Measurements from ENCODE around the gene NTM. TPM values are rescaled to one million over a fixed set of nuclear protein-coding genes. Genes with fewer than 3 reads are reported as not detected.

NTM gene
- total RNA-seq, 1 donor from 2014 or later: not detected

- Mint-ChIP-seq H3K4me3 (no peak overlapping the region), H3K4me1 (ENCODE audit: low read depth) (no peaks in the 10 kb centered on the region), H3K36me3 (ENCODE audit: low read depth) (no peaks in the 10 kb centered on the region), H3K27ac (no peak overlapping the region), H3K9me3 (no peaks in the 10 kb centered on the region), H3K27me3 (ENCODE audit: insufficient read depth) (peaks cover 3% of the 10 kb centered on the region)
- intact Hi-C loops (cut with micrococcal nuclease): no loop called here
- DNase-seq (ENCODE audit: low spot score): no peak
Observed at GRCh38 chr11:131745405-131745804, 375.0 kb downstream of the NTM start.

DNA sequence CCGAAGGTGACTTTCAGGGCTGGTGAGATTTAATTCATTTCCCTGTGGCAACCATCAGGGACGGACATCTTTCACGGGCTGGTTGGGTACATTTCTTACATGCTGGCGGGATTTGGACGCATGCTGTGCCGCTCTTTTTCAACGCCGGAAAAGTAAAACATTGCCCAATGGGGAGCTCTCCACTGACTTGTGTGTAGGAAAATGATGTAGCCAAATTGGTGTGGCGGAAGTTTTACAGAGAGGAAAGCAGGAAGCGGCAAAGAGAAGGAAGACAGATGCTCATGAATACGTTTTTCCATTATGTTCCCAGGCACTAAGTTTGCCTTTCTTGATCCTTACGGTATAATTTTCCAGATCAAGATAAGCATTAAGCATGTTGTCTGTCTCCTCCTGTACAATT is 375.8 kb downstream of the NTM start:
- H3K36me3 Mint-ChIP-seq (ENCODE audit: low read depth): no peaks in the 10 kb centered on the region
- H3K4me3 Mint-ChIP-seq: no peak overlapping the region
- DNase-seq (ENCODE audit: low spot score): no peak
- H3K4me1 Mint-ChIP-seq (ENCODE audit: low read depth): no peaks in the 10 kb centered on the region
- intact Hi-C loops (cut with micrococcal nuclease): no loop called here
- H3K27ac Mint-ChIP-seq: no peak overlapping the region
- peaks cover 3% of the 10 kb centered on the region for H3K27me3 Mint-ChIP-seq (ENCODE audit: insufficient read depth)
- H3K9me3 Mint-ChIP-seq: no peaks in the 10 kb centered on the region

GRCh38 chr11:131748151-131749050 is 378.0 kb downstream of the NTM start:
- Mint-ChIP-seq H3K9me3 (no peaks in the 10 kb centered on the region), H3K4me1 (ENCODE audit: low read depth) (no peaks in the 10 kb centered on the region), H3K27me3 (ENCODE audit: insufficient read depth) (no peaks in the 10 kb centered on the region), H3K4me3 (no peak overlapping the region), H3K27ac (no peak overlapping the region), H3K36me3 (ENCODE audit: low read depth) (no peaks in the 10 kb centered on the region)
- no peak for DNase-seq (ENCODE audit: low spot score)
- intact Hi-C loops (cut with micrococcal nuclease): no loop called here

GRCh38 chr11:131749101-131749500 is 378.7 kb downstream of the NTM start:
- Mint-ChIP-seq H3K9me3 (no peaks in the 10 kb centered on the region), H3K4me1 (ENCODE audit: low read depth) (no peaks in the 10 kb centered on the region), H3K36me3 (ENCODE audit: low read depth) (no peaks in the 10 kb centered on the region), H3K27me3 (ENCODE audit: insufficient read depth) (no peaks in the 10 kb centered on the region), H3K27ac (no peak overlapping the region), H3K4me3 (no peak overlapping the region)
- DNase-seq (ENCODE audit: low spot score): no peak
- intact Hi-C loops (cut with micrococcal nuclease): no loop called here

DNA sequence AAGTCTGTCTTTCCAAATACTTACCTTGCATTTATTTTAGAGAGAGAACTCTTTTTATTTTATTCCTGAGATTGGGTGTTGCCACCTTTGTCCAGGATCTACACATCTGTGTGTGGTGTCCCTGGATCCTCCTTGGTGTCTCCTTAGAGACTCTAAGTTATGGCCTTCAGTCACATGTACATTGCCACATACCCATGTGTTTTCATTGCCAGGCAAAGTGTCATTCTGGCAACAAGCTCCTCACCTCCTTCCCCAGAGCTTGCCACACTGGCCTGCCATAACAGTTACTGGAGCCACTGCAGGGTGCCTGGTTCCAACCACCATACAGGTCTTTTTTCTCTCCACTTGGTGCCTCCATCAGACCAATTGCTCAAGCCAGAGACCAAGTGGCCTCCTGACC is 379.7 kb downstream of the NTM start:
- H3K4me1 Mint-ChIP-seq (ENCODE audit: low read depth): no peaks in the 10 kb centered on the region
- intact Hi-C loops (cut with micrococcal nuclease): no loop called here
- H3K9me3 Mint-ChIP-seq: no peaks in the 10 kb centered on the region
- H3K27ac Mint-ChIP-seq: no peak overlapping the region
- H3K36me3 Mint-ChIP-seq (ENCODE audit: low read depth): no peaks in the 10 kb centered on the region
- no peaks in the 10 kb centered on the region for H3K27me3 Mint-ChIP-seq (ENCODE audit: insufficient read depth)
- no peak overlapping the region for H3K4me3 Mint-ChIP-seq
- no peak for DNase-seq (ENCODE audit: low spot score)

GRCh38 chr11:131750692-131751091 is 380.3 kb downstream of the NTM start:
- Mint-ChIP-seq H3K27ac (no peak overlapping the region), H3K36me3 (ENCODE audit: low read depth) (no peaks in the 10 kb centered on the region), H3K9me3 (no peaks in the 10 kb centered on the region), H3K4me3 (no peak overlapping the region), H3K4me1 (ENCODE audit: low read depth) (no peaks in the 10 kb centered on the region), H3K27me3 (ENCODE audit: insufficient read depth) (no peaks in the 10 kb centered on the region)
- intact Hi-C loops (cut with micrococcal nuclease): no loop called here
- no peak for DNase-seq (ENCODE audit: low spot score)

GRCh38 chr11:131754671-131755070 is 384.3 kb downstream of the NTM start:
- Mint-ChIP-seq H3K27me3 (ENCODE audit: insufficient read depth) (no peaks in the 10 kb centered on the region), H3K4me1 (ENCODE audit: low read depth) (no peaks in the 10 kb centered on the region), H3K4me3 (no peak overlapping the region), H3K27ac (no peak overlapping the region), H3K9me3 (no peaks in the 10 kb centered on the region), H3K36me3 (ENCODE audit: low read depth) (no peaks in the 10 kb centered on the region)
- intact Hi-C loops (cut with micrococcal nuclease): no loop called here
- no peak for DNase-seq (ENCODE audit: low spot score)

- no peaks in the 10 kb centered on the region for H3K36me3 Mint-ChIP-seq (ENCODE audit: low read depth)
- intact Hi-C loops (cut with micrococcal nuclease): no loop called here
- H3K4me1 Mint-ChIP-seq (ENCODE audit: low read depth): no peaks in the 10 kb centered on the region
- no peak overlapping the region for H3K4me3 Mint-ChIP-seq
- no peaks in the 10 kb centered on the region for H3K27me3 Mint-ChIP-seq (ENCODE audit: insufficient read depth)
- H3K9me3 Mint-ChIP-seq: no peaks in the 10 kb centered on the region
- DNase-seq (ENCODE audit: low spot score): no peak
- H3K27ac Mint-ChIP-seq: no peak overlapping the region
Observed at GRCh38 chr11:131756479-131757110, 386.2 kb downstream of the NTM start.

- Mint-ChIP-seq H3K4me1 (ENCODE audit: low read depth) (no peaks in the 10 kb centered on the region), H3K9me3 (no peaks in the 10 kb centered on the region), H3K36me3 (ENCODE audit: low read depth) (no peaks in the 10 kb centered on the region), H3K27me3 (ENCODE audit: insufficient read depth) (no peaks in the 10 kb centered on the region), H3K27ac (no peak overlapping the region), H3K4me3 (no peak overlapping the region)
- intact Hi-C loops (cut with micrococcal nuclease): no loop called here
- no peak for DNase-seq (ENCODE audit: low spot score)
Observed at GRCh38 chr11:131758726-131759125, 388.3 kb downstream of the NTM start.

DNA sequence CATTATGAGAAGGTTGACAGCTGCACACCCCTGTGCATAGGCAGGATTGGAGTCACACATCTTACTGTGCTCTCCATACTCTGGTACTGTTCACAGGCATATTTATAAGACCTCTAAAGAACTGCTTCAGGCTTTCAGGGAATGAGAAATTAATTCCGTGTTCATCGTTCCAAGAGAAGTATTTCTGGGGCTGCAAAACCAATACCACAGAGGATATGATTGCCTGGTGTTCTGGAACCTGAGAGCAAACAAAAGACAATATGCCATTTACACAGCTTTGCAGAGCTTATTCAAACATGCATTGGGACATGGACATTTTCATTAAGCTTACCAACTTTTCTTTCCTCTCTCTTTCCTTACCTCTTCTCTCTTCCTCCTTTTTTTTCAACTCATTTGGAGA is 388.7 kb downstream of the NTM start:
- Mint-ChIP-seq H3K27ac (no peak overlapping the region), H3K36me3 (ENCODE audit: low read depth) (no peaks in the 10 kb centered on the region), H3K4me3 (no peak overlapping the region), H3K4me1 (ENCODE audit: low read depth) (no peaks in the 10 kb centered on the region), H3K27me3 (ENCODE audit: insufficient read depth) (no peaks in the 10 kb centered on the region), H3K9me3 (no peaks in the 10 kb centered on the region)
- no peak for DNase-seq (ENCODE audit: low spot score)
- intact Hi-C loops (cut with micrococcal nuclease): no loop called here

DNA sequence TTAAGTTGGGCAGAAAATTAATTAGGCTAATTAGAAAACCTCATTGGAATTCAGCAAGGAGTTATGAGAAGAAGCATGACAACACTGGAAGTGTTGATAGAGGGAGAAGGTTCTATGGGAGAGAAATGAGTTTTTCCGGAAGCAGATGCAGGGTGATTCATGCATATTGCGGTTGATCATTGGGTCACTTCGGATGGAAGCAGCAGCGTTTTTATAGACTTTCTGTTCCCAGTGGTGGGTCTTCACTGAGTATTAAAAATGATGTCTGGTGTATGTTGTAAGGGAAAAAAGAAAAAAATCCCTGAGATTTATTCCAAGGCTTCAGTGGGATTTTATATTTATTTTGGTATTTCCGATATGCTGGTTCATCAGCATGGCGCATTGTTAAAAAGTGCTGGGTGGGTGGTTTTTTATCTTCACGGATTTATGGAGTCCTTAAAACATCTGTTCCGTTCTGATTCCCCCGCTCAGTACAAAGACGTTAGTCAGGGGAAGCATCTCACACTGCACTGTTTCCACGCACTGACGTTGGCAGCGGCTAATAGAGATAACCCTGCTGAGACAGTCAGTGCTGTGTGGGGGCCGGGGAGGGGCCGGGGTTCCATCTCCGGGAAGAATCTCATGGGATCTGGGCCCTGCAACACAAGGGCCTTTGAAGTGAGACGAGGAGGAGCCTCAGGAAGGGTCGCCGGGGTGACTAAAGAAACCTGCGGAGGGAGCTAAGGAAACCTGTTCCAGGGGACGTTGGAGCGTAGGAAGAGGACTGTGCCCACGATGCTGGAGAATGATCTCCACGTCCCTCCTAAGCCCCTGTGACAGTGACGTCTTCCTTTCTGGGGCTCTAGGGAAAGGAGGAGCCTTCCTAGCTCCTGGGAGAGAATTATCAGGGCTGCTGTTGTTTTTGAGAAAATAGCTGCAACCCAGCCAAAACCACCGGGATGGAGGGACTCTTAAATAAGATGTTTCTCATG is 390.0 kb downstream of the NTM start:
- Mint-ChIP-seq H3K27me3 (ENCODE audit: insufficient read depth) (no peaks in the 10 kb centered on the region), H3K4me3 (no peak overlapping the region), H3K36me3 (ENCODE audit: low read depth) (no peaks in the 10 kb centered on the region), H3K27ac (no peak overlapping the region), H3K9me3 (no peaks in the 10 kb centered on the region), H3K4me1 (ENCODE audit: low read depth) (no peaks in the 10 kb centered on the region)
- intact Hi-C loops (cut with micrococcal nuclease): no loop called here
- no peak for DNase-seq (ENCODE audit: low spot score)

GRCh38 chr11:131762346-131763110 is 392.1 kb downstream of the NTM start:
- Mint-ChIP-seq H3K9me3 (no peaks in the 10 kb centered on the region), H3K27ac (no peak overlapping the region), H3K27me3 (ENCODE audit: insufficient read depth) (no peaks in the 10 kb centered on the region), H3K36me3 (ENCODE audit: low read depth) (no peaks in the 10 kb centered on the region), H3K4me1 (ENCODE audit: low read depth) (no peaks in the 10 kb centered on the region), H3K4me3 (no peak overlapping the region)
- intact Hi-C loops (cut with micrococcal nuclease): no loop called here
- DNase-seq (ENCODE audit: low spot score): no peak
